ENCODE results near the gene ST8SIA1. TPM values are rescaled to one million over a fixed set of nuclear protein-coding genes. Genes with fewer than 3 reads are reported as not detected.

The ST8SIA1 gene
- polyA plus RNA-seq, 1 donor from 2014 or later, result not detected

DNA sequence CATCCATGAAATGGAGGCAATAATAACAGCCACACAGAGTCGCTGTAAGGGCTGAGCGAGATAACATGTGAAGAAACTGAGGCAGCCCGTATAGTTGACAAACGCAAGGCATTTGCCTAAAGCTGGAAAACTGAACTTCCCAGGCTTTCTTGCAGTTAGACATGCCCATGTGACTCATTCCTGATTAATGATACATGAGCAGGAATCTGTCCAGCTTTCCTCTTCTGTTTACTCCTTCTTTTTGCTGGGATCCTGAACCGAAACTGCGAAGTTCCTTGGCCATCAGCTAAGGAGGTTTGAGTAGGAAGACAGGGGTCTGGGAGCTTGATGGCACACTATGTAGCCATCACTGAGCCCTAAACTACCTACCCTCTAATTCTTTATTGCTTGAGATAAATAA is 52.2 kb downstream of the ST8SIA1 start:
- Mint-ChIP-seq H3K4me1 (no peaks in the 10 kb centered on the region), H3K36me3 (peaks cover 2% of the 10 kb centered on the region), H3K27me3 (peaks cover 1% of the 10 kb centered on the region), H3K4me3 (no peak overlapping the region), H3K27ac (no peak overlapping the region), H3K9me3 (no peaks in the 10 kb centered on the region)

DNA sequence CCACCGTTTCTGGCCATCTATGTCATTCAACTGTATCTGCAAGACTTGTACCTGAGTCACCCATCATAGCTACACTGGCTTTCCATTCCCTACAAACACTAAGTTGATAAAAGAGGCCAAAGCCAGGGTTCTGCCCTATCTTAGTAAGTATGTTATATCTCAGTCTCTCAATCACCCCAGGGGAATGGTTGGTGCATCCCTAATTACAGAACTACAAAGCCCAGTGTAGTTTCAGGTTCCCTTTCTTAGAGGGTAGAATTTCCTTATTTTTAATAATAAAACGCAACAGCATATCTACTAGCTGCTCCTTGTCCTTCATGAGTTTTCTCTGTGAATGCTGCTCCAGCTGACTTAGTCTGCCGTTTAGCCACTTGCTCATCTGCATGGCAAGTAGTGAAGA is 57.6 kb downstream of the ST8SIA1 start:
- no peak overlapping the region for H3K27ac Mint-ChIP-seq
- no peak overlapping the region for H3K4me3 Mint-ChIP-seq
- peaks cover 2% of the 10 kb centered on the region for H3K36me3 Mint-ChIP-seq
- H3K27me3 Mint-ChIP-seq, result no peaks in the 10 kb centered on the region
- peaks cover 1 to 5% (median 3%) of the 10 kb centered on the region in 3 donors for H3K4me1 Mint-ChIP-seq
- H3K9me3 Mint-ChIP-seq, result no peaks in the 10 kb centered on the region

DNA sequence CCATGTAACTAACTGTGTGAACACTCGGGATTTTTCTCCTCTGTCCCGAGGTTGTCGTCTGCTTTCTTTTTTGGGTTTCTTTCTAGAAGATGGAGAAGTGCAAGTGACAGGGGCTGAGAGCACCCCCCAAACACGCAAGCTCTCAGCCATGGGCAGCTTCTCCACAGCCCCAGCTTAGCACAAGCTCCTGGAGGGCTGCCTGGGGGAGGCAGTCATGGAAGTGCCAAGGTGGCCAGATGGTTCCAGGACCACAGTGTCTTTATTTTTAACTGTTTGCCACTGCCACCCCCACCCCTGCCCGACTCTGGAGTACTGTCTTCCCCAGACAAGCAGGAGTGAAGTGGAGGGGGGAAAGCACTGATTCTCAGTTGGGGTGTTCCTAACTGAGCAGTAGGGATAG is 58.2 kb downstream of the ST8SIA1 start:
- peaks cover 2% of the 10 kb centered on the region for H3K36me3 Mint-ChIP-seq
- peaks cover 1 to 5% (median 3%) of the 10 kb centered on the region in 3 donors for H3K4me1 Mint-ChIP-seq
- H3K9me3 Mint-ChIP-seq, result no peaks in the 10 kb centered on the region
- no peaks in the 10 kb centered on the region for H3K27me3 Mint-ChIP-seq
- no peak overlapping the region for H3K4me3 Mint-ChIP-seq
- no peak overlapping the region for H3K27ac Mint-ChIP-seq

DNA sequence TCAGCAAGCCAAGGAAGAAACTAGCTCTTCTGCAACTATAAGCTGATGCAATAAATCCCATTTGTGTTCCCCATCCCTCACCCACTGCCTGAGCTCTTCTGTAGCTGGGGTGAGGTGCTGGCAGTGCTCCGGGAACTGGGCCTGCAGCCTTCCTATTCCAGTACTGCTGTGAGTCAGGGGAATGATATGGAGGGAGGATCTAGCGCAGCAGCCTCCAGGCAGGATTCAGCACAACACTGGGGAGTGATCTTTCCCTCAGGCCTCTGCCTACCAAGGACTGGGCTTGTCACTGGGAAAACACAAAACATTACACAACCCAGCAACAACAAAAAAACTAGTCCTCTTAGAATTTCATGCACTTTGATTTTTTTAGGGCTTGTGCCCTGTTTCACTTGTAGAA is 58.7 kb downstream of the ST8SIA1 start:
- H3K36me3 Mint-ChIP-seq, result peaks cover 2% of the 10 kb centered on the region
- no peak overlapping the region for H3K4me3 Mint-ChIP-seq
- H3K27me3 Mint-ChIP-seq, result no peaks in the 10 kb centered on the region
- H3K9me3 Mint-ChIP-seq, result no peaks in the 10 kb centered on the region
- H3K27ac Mint-ChIP-seq, result no peak overlapping the region
- H3K4me1 Mint-ChIP-seq, result peaks cover 1 to 5% (median 3%) of the 10 kb centered on the region in 3 donors

DNA sequence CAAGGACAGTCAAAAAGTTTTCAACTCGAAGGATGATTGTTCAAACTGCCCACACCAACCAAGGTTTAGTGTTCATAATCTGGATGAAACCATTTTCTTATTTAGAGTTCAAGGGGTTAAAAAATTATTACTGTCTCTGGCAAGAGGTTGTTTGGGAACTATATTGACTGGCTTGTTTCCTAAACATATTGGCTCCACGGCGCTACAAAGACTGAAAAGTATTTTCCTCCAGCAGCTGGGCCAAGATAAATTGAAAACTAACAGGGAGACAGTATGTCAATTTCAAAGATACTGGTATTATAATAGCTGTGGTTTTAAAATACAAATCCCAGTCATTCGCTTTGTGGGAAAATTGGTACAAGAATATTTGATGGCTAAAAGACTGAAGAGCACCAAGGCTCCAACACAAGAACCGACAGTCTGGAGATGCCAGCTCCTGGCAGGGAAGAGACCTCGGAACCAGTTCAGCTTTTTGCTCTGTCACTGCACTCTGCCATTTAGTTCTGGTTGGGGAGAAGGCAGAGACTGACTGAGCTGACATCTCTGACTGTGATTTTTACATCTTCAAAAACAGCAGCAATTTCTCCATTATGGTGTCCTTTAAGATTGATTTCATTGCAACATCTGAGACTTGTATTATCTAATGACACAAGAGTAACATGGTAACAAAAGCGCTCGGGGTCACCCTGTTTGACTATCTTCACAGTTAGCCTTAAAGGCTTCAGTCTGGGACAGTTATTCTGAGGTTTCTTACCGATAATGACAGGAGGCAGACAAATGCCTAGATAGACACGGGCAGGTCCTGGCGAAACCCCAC is 62.0 kb downstream of the ST8SIA1 start:
- Mint-ChIP-seq H3K4me3 (no peak overlapping the region), H3K27me3 (peaks cover 2% of the 10 kb centered on the region), H3K4me1 (peaks cover 3 to 6% (median 3%) of the 10 kb centered on the region in 3 donors), H3K9me3 (no peaks in the 10 kb centered on the region), H3K27ac (no peak overlapping the region), H3K36me3 (no peaks in the 10 kb centered on the region)

DNA sequence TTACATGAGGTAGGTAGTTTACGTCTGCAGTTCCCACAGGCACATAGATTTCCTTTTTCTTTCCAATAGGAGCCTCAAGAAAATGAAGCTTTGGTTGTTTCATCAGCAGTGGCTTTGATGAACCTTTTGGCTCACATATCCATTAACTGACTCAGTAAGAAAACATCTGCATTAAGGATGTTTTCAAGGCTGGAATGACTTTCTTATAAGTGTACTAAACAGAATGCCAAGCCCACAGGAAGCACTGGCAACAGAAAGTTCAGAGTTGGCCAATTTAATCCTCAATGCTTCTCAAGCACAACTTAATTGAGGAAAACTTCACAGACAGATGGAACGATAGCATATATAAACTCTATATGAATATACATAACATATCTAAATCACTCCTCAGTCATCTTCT is 63.5 kb downstream of the ST8SIA1 start:
- H3K36me3 Mint-ChIP-seq, result no peaks in the 10 kb centered on the region
- H3K4me3 Mint-ChIP-seq, result no peak overlapping the region
- H3K27me3 Mint-ChIP-seq, result peaks cover 2% of the 10 kb centered on the region
- no peaks in the 10 kb centered on the region for H3K9me3 Mint-ChIP-seq
- H3K27ac Mint-ChIP-seq, result no peak overlapping the region
- peaks cover 0 to 1% (median 1%) of the 10 kb centered on the region in 3 donors for H3K4me1 Mint-ChIP-seq

DNA sequence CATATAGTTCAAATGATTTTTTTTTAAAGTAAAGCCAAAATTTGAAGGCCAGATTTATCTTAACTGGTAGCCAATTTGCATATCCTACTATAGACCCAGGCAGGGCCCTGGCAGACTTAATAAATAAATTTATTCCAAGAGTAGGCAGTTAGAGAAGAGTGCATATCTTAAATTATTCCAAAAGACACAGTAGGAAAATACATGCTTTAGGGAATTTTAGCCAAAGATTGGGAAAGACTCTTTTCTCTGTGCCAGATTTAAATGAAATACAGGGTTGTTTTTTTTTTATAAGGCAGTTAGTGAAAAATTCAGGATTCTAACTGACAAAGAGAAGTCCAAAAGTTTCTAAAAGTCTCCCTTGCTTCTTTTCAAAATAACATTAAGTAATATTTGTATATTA is 65.5 kb downstream of the ST8SIA1 start:
- peaks cover 0 to 1% (median 1%) of the 10 kb centered on the region in 3 donors for H3K4me1 Mint-ChIP-seq
- no peak overlapping the region for H3K27ac Mint-ChIP-seq
- H3K4me3 Mint-ChIP-seq, result no peak overlapping the region
- H3K9me3 Mint-ChIP-seq, result no peaks in the 10 kb centered on the region
- H3K36me3 Mint-ChIP-seq, result no peaks in the 10 kb centered on the region
- H3K27me3 Mint-ChIP-seq, result peaks cover 4% of the 10 kb centered on the region

DNA sequence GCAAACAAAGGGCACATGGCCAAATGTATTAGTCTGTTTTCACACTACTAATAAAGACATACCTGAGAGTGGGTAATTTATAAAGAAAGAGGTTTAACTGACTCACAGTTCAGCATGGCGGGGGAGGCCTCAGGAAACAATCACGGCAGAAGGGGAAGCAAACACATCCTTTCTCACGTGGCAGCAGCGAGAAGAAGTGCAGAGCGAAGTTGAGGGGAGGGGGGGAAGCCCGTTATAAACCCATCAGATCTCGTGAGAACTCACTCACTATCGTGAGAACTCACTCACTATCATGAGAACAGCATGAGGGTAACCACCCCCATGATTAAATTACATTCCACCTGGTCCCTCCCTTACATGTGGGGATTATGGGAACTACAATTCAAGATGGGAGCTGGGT is 66.1 kb downstream of the ST8SIA1 start:
- peaks cover 4% of the 10 kb centered on the region for H3K27me3 Mint-ChIP-seq
- H3K36me3 Mint-ChIP-seq, result no peaks in the 10 kb centered on the region
- H3K4me3 Mint-ChIP-seq, result no peak overlapping the region
- H3K27ac Mint-ChIP-seq, result no peak overlapping the region
- peaks cover 0 to 1% (median 1%) of the 10 kb centered on the region in 3 donors for H3K4me1 Mint-ChIP-seq
- no peaks in the 10 kb centered on the region for H3K9me3 Mint-ChIP-seq

DNA sequence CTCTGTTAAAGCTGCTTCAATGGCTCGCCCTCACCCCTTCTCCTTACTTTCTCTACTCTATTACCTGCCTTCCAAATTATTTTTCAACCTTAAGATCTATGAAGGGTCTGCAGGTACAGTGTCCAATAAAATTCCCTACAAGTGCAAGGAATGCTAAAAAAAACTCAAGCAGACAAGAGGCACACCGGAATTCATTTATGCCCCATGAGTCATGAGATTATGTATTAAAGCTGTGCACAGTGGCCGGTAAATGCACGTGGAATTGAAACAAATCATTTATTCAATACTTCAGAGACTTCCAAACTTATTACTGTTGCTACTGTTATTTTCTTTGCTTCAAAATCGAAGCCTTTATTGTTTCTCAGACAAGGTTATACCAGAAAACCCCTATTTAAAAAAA is 68.4 kb downstream of the ST8SIA1 start:
- H3K4me1 Mint-ChIP-seq, result peaks cover 0 to 1% (median 1%) of the 10 kb centered on the region in 3 donors
- no peak overlapping the region for H3K27ac Mint-ChIP-seq
- H3K27me3 Mint-ChIP-seq, result peaks cover 4% of the 10 kb centered on the region
- no peaks in the 10 kb centered on the region for H3K36me3 Mint-ChIP-seq
- H3K4me3 Mint-ChIP-seq, result no peak overlapping the region
- no peaks in the 10 kb centered on the region for H3K9me3 Mint-ChIP-seq

DNA sequence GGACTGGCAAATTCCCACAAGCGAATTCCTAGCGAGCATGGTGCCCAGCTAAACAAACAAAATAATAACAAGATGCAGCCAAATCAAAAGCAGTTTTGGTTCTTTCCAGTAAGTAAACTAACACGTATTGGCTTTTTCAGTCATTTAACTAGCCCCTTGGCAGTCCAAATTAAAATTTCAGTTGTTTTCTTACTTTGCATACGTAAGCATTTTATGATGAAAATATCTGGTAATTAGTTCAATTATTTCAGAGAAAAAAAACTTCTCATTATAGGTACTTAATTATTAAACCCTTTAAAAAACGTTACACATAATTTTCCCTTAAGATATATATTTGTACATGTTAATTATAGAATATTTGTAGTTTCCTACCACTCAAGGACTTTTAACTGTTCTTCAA is 70.1 kb downstream of the ST8SIA1 start:
- Mint-ChIP-seq H3K27ac (no peak overlapping the region), H3K4me3 (no peak overlapping the region), H3K4me1 (peaks cover 0 to 1% (median 1%) of the 10 kb centered on the region in 3 donors), H3K9me3 (no peaks in the 10 kb centered on the region), H3K36me3 (no peaks in the 10 kb centered on the region), H3K27me3 (peaks cover 4% of the 10 kb centered on the region)

DNA sequence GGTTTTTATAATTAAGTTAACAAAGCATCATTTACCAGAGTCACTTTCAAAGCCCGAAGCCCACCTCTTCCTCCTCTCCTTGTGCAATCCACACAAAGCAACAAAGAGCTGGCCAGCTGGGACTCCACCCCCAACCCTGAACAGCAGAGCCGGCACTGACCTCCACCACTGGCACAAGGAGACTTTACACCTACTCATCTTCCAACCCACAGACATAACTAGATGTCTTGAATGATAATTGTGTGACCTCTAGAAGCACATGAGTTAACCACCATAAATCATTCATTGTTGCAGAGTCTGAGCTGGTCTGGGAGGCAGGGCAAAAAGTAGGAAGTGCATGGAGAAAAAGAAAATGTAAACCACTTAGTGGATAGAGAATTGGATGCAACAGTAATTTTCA is 72.2 kb downstream of the ST8SIA1 start:
- Mint-ChIP-seq H3K4me1 (no peaks in the 10 kb centered on the region), H3K9me3 (no peaks in the 10 kb centered on the region), H3K4me3 (no peak overlapping the region), H3K36me3 (no peaks in the 10 kb centered on the region), H3K27ac (no peak overlapping the region), H3K27me3 (peaks cover 3% of the 10 kb centered on the region)

DNA sequence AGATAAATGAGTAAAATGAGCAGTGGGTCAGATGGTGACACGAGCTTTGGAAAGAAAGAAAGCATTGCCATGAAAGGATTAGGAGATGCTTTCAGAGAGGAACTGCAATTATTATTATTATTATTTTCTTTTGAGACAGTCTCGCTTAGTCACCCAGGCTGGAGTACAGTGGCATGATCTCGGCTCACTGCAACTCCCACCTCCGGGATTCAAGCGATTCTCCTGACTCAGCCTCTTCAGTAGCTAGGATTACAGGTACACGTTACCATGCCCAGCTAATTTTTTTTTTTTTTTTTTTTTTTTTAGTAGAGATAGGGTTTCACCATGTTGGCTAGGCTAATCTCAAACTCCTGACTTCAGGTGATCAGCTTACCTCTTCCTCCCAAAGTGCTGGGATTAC is 77.4 kb downstream of the ST8SIA1 start:
- H3K27ac Mint-ChIP-seq, result no peak overlapping the region

DNA sequence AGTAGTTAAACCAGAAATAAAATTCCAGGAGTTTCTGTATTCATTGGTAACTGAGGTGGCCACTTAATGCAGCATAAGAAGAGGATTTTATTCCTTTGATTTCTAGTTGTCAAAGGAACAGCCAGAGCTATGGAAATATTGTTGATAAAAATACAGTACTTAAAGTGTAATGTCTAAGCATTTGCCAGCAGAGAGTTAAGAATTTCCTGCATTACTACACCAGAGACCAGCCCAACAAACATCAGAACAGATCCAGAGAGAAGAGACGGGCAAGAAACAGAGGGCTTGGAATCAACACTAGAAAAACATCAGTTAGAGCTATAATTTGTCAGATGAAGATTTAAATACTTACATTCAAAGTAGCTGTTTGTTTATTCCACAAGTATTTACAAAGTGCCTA is 77.9 kb downstream of the ST8SIA1 start:
- Mint-ChIP-seq H3K27me3 (peaks cover 1% of the 10 kb centered on the region), H3K27ac (no peak overlapping the region), H3K4me1 (no peaks in the 10 kb centered on the region), H3K9me3 (no peaks in the 10 kb centered on the region), H3K36me3 (no peaks in the 10 kb centered on the region), H3K4me3 (no peak overlapping the region)

More for the DNA sequence above, 77.4 kb downstream of the ST8SIA1 start:
- Mint-ChIP-seq H3K4me1 (no peaks in the 10 kb centered on the region), H3K4me3 (no peak overlapping the region), H3K9me3 (no peaks in the 10 kb centered on the region), H3K27me3 (peaks cover 1% of the 10 kb centered on the region), H3K36me3 (no peaks in the 10 kb centered on the region)

DNA sequence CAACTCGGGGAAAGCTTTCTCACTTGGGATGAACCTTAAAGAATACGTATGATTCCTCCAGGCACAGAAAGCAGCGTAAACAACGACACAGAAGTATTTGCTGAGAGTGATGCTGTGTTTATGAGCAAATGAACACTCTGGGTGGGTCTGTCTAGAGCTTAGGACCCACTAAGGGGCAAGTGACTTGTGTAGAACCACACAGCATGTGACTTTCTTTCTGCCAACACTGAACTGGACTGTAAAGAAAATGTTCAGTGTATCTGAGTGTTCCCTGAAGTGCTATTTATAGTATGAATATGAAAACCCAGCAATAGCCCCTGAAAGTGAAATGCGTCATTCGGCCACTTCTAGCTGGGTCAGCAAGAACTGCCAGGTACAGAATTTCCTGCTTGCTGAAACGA is 78.5 kb downstream of the ST8SIA1 start:
- Mint-ChIP-seq H3K4me3 (no peak overlapping the region), H3K27me3 (peaks cover 1% of the 10 kb centered on the region), H3K9me3 (no peaks in the 10 kb centered on the region), H3K27ac (no peak overlapping the region), H3K4me1 (no peaks in the 10 kb centered on the region), H3K36me3 (no peaks in the 10 kb centered on the region)

DNA sequence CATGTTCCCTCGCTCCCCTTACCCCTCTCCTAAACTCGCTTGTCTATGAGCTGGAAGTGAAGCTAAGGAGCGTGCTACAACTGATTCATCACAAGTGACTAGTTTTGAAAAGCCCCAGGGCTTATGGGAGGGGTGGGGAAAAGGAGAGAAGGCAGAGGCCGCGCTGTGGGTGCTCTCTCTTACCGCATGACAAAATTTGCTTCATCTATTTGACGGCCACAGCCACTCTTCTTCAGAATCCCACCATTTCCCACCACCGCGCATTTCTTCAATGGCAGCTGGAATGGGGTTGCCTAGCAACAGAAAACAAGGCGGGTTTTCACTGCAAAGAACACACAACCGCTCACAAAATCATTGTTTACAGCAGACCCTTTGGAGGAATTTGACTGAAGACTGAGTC is 79.4 kb downstream of the ST8SIA1 start:
- H3K27ac Mint-ChIP-seq, result no peak overlapping the region
- H3K4me3 Mint-ChIP-seq, result no peak overlapping the region
- no peaks in the 10 kb centered on the region for H3K9me3 Mint-ChIP-seq
- no peaks in the 10 kb centered on the region for H3K4me1 Mint-ChIP-seq
- H3K27me3 Mint-ChIP-seq, result peaks cover 1% of the 10 kb centered on the region
- H3K36me3 Mint-ChIP-seq, result no peaks in the 10 kb centered on the region

DNA sequence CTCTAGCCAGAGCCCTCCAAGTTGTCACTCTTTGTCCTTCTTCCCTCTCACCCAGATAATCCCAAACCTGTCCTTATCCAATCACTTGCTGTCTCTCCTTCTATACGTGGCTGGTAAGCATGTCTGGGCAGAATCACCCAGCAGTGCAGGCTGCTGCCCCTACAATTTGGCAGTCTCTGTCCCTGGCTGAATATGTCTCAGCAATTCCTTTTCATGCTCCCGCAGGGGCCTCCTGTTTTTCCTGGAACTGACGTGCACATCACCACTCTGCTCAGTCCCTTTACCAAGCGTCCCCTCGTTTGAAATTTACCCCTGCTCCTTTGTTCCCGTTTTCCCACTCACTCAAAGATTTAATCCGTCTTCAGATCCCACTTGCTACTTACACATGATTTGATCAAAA is 80.0 kb downstream of the ST8SIA1 start:
- Mint-ChIP-seq H3K27me3 (peaks cover 1% of the 10 kb centered on the region), H3K27ac (no peak overlapping the region), H3K9me3 (peaks cover 0 to 2% (median 0%) of the 10 kb centered on the region in 3 donors), H3K4me3 (no peak overlapping the region), H3K36me3 (no peaks in the 10 kb centered on the region), H3K4me1 (no peaks in the 10 kb centered on the region)

All from IgD-negative memory B cell (primary cell).